Measurements from ENCODE around the gene UBL5.

GRCh38 chr19:9791552-9792205 lies 36.0 kb upstream of the UBL5 start:
- TF ChIP-seq CTCF (IDR thresholded peaks at IDR 0.05; ENCODE audit: insufficient read depth, low read length) (no peak), POLR2AphosphoS5 (IDR thresholded peaks at IDR 0.05; ENCODE audit: low read depth) (no peak), GABPA (IDR thresholded peaks at IDR 0.05; ENCODE audit: low read depth) (no peak)
